SK-N-SH treated with all-trans-retinoic acid at 6 μM for 48 hours (cell line): ENCODE measurements around the gene PAOX.

Experiments used
- ATAC-seq: fragments of 200-7000 bp; cut with Tn5 transposase; 3 replicates; pipeline ENCODE4 v1.9.1; 2020; ENCODE audit warnings: mild to moderate bottlenecking, moderate library complexity
- ARNTL ChIP-seq: fragments of 450-650 bp; formaldehyde crosslinking; IDR thresholded peaks from 2 replicates; pipeline ENCODE4 v1.5.0; 2020; ENCODE audit warnings: low read depth, mild to moderate bottlenecking, moderate library complexity, borderline replicate concordance
- CREB5 ChIP-seq: fragments of 250-450 bp; sonication (Bioruptor Pico); IDR thresholded peaks from 2 replicates; pipeline ENCODE4 v1.5.1; 2020; ENCODE audit warnings: low read depth, mild to moderate bottlenecking, moderate library complexity
- CSDC2 ChIP-seq: fragments of 250-450 bp; sonication (Bioruptor Pico); IDR thresholded peaks from 2 replicates; pipeline ENCODE4 v1.5.0; 2020; ENCODE audit warnings: mild to moderate bottlenecking, moderate library complexity
- ESRRG ChIP-seq: fragments of 250-450 bp; sonication (Bioruptor Pico); IDR thresholded peaks from 2 replicates; pipeline ENCODE4 v1.6.1; 2021; ENCODE audit warnings: mild to moderate bottlenecking
- GLIS3 ChIP-seq: fragments of 250-450 bp; sonication (Bioruptor Pico); IDR thresholded peaks from 2 replicates; pipeline ENCODE4 v1.5.0; 2020; ENCODE audit warnings: mild to moderate bottlenecking, moderate library complexity
- ISL1 ChIP-seq: fragments of 250-450 bp; sonication (Bioruptor Pico); IDR thresholded peaks from 2 replicates; pipeline ENCODE4 v2.1.2; 2022; ENCODE audit warnings: mild to moderate bottlenecking, moderate library complexity
- OSR1 ChIP-seq: fragments of 250-450 bp; sonication (Bioruptor Pico); IDR thresholded peaks from 2 replicates; pipeline ENCODE4 v1.8.0; 2022; ENCODE audit warnings: moderate library complexity, mild to moderate bottlenecking, inconsistent platforms
- PPARA ChIP-seq: fragments of 250-450 bp; sonication (Bioruptor Pico); IDR thresholded peaks from 2 replicates; pipeline ENCODE4 v1.5.0; 2020; ENCODE audit warnings: mild to moderate bottlenecking, borderline replicate concordance
- RARB ChIP-seq: fragments of 250-450 bp; sonication (Bioruptor Pico); IDR thresholded peaks from 2 replicates; pipeline ENCODE4 v1.8.0; 2021; ENCODE audit warnings: mild to moderate bottlenecking, moderate library complexity
- SNAI2 ChIP-seq: fragments of 250-450 bp; sonication (Bioruptor Pico); IDR thresholded peaks from 2 replicates; pipeline ENCODE4 v1.5.0; 2020; ENCODE audit warnings: mild to moderate bottlenecking, moderate library complexity
- TCF4 ChIP-seq: fragments of 250-450 bp; sonication (Bioruptor Pico); IDR thresholded peaks from 2 replicates; pipeline ENCODE4 v1.8.0; 2021; ENCODE audit warnings: mild to moderate bottlenecking, moderate library complexity, borderline replicate concordance
- TOX ChIP-seq: fragments of 250-450 bp; sonication (Bioruptor Pico); IDR thresholded peaks from 2 replicates; pipeline ENCODE4 v1.8.0; 2021; ENCODE audit warnings: mild to moderate bottlenecking, moderate library complexity, borderline replicate concordance
- TSHZ2 ChIP-seq: fragments of 250-450 bp; sonication (Bioruptor Pico); IDR thresholded peaks from 2 replicates; pipeline ENCODE4 v1.5.0; 2020; ENCODE audit warnings: mild to moderate bottlenecking, moderate library complexity
- ZC3H10 ChIP-seq: fragments of 250-450 bp; sonication (Bioruptor Pico); IDR thresholded peaks from 2 replicates; pipeline ENCODE4 v1.5.1; 2021; ENCODE audit warnings: mild to moderate bottlenecking, moderate library complexity
- ZFP3 ChIP-seq: fragments of 250-450 bp; sonication (Bioruptor Pico); IDR thresholded peaks from 2 replicates; pipeline ENCODE4 v1.5.0; 2020; ENCODE audit warnings: mild to moderate bottlenecking, moderate library complexity
- ZFP30 ChIP-seq: fragments of 450-650 bp; formaldehyde crosslinking; IDR thresholded peaks from 2 replicates; pipeline ENCODE4 v1.5.0; 2022; ENCODE audit warnings: mild to moderate bottlenecking, moderate library complexity
- ZNF565 ChIP-seq: fragments of 450-650 bp; formaldehyde crosslinking; conservative IDR thresholded peaks from 2 replicates; pipeline ENCODE4 v1.5.0; 2020; ENCODE audit warnings: low read depth, mild to moderate bottlenecking, moderate library complexity
- ZNF70 ChIP-seq: fragments of 450-650 bp; formaldehyde crosslinking; IDR thresholded peaks from 2 replicates; pipeline ENCODE4 v1.5.0; 2020; ENCODE audit warnings: mild to moderate bottlenecking, moderate library complexity
- ZNF8 ChIP-seq: fragments of 450-650 bp; formaldehyde crosslinking; IDR thresholded peaks from 2 replicates; pipeline ENCODE4 v1.5.0; 2020; ENCODE audit warnings: mild to moderate bottlenecking, moderate library complexity
- TF ChIP-seq, protein P1 (sequence below): fragments of 250-450 bp; sonication (Bioruptor Pico); IDR thresholded peaks from 2 replicates; pipeline ENCODE4 v1.8.0; 2020; ENCODE audit warnings: mild to moderate bottlenecking, moderate library complexity, borderline replicate concordance
- TF ChIP-seq, protein P2 (sequence below): fragments of 250-450 bp; sonication (Bioruptor Pico); IDR thresholded peaks from 2 replicates; pipeline ENCODE4 v1.8.0; 2021; ENCODE audit warnings: low read depth, mild to moderate bottlenecking, moderate library complexity, borderline replicate concordance
- TF ChIP-seq, protein P3 (sequence below): fragments of 250-450 bp; sonication (Bioruptor Pico); IDR thresholded peaks from 2 replicates; pipeline ENCODE4 v1.5.1; 2021; ENCODE audit warnings: mild to moderate bottlenecking, moderate library complexity

PAOX gene

DNA sequence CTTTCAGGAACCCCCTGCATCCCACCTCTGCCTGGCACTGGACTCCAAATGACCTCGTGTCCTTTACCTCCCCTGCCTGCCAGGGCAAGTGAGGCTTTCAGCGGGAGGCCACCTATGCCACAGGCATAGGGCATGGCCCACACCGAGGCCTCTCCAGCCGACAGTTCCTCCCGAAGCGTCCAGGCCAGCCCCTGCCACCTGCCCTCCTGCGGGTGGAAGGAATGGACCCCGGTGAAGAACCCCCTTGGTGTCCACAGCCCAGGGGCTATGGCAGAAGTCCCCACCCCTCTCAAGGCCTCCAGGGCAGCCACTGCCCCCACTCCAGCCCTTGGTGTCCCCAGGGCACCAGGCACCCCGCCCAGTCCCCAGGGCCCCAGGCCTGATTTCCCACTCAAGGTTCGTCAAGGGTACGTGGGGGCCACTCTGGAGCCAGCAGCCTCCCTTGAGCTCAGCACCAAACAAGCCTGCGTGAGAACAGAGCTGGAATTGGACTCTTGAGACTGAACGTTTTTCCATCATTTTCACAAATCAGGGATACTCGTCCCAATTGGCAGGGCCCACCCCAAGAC is 24.3 kb upstream of the PAOX start:
- no peak for ATAC-seq
- no peak for TF ChIP-seq ESRRG (CRISPR knock-in tag)
- TF ChIP-seq TCF4 (CRISPR knock-in tag) = no peak
- TF ChIP-seq, all 23 proteins: peak for 0

DNA sequence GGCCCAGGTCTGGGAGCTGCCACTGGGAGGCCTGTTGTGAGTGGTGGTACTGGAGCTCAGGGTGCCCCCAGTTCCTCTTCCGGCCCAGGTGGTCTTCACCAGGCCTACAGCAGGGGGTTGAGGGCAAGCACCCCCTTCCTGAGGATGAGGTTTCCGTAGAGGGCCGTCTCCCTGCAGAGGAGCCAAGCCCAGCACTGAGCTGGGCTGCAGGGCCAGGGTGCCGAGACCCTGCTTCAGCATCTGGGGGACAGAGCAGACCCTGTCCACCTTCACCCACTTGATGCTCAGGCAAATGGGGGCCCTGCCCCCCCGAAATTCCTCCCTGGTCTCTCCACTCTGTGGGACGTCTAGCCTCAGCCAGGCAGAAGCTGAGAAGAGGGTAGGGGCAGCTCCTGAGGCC is 23.8 kb upstream of the PAOX start:
- ATAC-seq = no peak
- TF ChIP-seq ZFP30 (CRISPR knock-in tag) (no peak), ISL1 (CRISPR knock-in tag) (no peak), ZFP3 (no peak), SNAI2 (CRISPR knock-in tag) (no peak), TCF4 (CRISPR knock-in tag) (no peak), ARNTL (CRISPR knock-in tag) (no peak)
- TF ChIP-seq, all 23 proteins: peak for 0

DNA sequence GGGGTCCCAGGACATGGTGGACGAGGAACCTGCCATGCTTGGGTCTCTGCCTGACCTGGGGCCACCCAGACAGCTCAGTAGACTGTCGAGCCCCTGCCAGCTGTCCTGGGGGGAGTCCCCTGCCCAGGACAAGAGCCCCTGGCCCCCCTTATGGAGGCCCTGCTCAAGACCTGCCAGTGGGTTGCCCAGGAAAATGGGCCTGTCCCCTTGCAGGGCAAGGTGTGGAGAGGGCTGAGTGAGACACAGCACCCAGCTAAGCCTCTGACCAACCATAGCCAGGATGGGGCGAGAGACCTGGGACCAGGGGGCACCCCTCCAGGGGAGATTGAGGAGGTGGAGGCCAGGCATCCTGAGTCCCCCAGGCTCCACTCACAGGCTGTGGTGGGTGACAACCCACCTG is 23.1 kb upstream of the PAOX start:
- no peak for ATAC-seq
- TF ChIP-seq ZC3H10 (CRISPR knock-in tag) (no peak), ISL1 (CRISPR knock-in tag) (no peak), GLIS3 (CRISPR knock-in tag) (no peak), ZFP30 (CRISPR knock-in tag) (no peak), CSDC2 (CRISPR knock-in tag) (no peak), RARB (CRISPR knock-in tag) (no peak), TSHZ2 (CRISPR knock-in tag) (no peak), ZNF8 (CRISPR knock-in tag) (no peak), ZNF70 (CRISPR knock-in tag) (no peak), ZFP3 (no peak), ARNTL (CRISPR knock-in tag) (no peak), SNAI2 (CRISPR knock-in tag) (no peak), PPARA (CRISPR knock-in tag) (no peak)
- TF ChIP-seq, protein P1, sequence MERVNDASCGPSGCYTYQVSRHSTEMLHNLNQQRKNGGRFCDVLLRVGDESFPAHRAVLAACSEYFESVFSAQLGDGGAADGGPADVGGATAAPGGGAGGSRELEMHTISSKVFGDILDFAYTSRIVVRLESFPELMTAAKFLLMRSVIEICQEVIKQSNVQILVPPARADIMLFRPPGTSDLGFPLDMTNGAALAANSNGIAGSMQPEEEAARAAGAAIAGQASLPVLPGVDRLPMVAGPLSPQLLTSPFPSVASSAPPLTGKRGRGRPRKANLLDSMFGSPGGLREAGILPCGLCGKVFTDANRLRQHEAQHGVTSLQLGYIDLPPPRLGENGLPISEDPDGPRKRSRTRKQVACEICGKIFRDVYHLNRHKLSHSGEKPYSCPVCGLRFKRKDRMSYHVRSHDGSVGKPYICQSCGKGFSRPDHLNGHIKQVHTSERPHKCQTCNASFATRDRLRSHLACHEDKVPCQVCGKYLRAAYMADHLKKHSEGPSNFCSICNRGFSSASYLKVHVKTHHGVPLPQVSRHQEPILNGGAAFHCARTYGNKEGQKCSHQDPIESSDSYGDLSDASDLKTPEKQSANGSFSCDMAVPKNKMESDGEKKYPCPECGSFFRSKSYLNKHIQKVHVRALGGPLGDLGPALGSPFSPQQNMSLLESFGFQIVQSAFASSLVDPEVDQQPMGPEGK (CRISPR knock-in tag) = no peak
- TF ChIP-seq, protein P2, sequence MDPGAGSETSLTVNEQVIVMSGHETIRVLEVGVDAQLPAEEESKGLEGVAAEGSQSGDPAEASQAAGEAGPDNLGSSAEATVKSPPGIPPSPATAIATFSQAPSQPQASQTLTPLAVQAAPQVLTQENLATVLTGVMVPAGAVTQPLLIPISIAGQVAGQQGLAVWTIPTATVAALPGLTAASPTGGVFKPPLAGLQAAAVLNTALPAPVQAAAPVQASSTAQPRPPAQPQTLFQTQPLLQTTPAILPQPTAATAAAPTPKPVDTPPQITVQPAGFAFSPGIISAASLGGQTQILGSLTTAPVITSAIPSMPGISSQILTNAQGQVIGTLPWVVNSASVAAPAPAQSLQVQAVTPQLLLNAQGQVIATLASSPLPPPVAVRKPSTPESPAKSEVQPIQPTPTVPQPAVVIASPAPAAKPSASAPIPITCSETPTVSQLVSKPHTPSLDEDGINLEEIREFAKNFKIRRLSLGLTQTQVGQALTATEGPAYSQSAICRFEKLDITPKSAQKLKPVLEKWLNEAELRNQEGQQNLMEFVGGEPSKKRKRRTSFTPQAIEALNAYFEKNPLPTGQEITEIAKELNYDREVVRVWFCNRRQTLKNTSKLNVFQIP (CRISPR knock-in tag) = no peak

DNA sequence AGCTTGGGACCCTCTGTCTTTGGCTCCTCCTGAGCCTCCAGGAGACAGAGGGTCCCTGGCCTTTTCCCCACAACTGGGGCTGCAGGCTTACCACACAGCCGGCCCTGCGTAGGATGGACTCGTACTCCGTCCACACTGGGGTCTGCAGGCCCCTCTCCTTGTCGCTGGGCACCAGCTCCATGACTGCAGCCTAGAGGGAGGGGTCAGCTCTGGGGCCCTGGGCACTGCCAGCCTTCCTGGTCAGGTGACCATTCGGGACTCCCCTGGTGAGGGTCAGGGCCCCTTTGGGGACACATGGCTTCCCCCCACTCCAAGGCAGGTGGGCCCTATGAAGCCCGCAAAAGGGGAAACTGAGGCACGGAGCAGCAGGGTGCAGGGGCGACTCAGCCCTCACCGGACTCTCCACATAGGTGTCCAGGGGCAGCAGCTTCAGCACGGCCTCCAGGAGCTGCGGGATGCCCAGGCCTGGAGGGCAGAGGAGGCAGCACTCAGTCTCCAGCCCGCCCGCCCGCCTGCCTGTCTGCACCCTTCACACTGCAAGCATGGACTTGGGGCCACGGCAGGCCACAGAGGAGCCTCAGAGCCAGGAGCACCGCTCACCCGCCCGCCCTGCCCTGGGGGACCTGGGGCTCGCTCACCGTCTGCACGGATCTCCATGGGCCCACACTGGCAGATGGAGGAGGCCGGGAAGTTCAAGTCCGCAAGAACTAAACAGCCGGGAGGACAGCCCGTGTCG is 22.3 kb upstream of the PAOX start:
- peak; percentile 11 for ATAC-seq
- TF ChIP-seq GLIS3 (CRISPR knock-in tag) (no peak), ZFP30 (CRISPR knock-in tag) (no peak), ISL1 (CRISPR knock-in tag) (no peak), CSDC2 (CRISPR knock-in tag) (no peak), TOX (no peak), PPARA (CRISPR knock-in tag) (no peak), SNAI2 (CRISPR knock-in tag) (no peak), OSR1 (CRISPR knock-in tag) (no peak), ARNTL (CRISPR knock-in tag) (no peak), ESRRG (CRISPR knock-in tag) (no peak), ZNF70 (CRISPR knock-in tag) (no peak), RARB (CRISPR knock-in tag) (no peak), ZFP3 (no peak), ZNF565 (CRISPR knock-in tag) (no peak), CREB5 (CRISPR knock-in tag) (no peak), ZNF8 (CRISPR knock-in tag) (no peak)
- TF ChIP-seq, protein P1 (CRISPR knock-in tag) = no peak
- TF ChIP-seq, protein P3, sequence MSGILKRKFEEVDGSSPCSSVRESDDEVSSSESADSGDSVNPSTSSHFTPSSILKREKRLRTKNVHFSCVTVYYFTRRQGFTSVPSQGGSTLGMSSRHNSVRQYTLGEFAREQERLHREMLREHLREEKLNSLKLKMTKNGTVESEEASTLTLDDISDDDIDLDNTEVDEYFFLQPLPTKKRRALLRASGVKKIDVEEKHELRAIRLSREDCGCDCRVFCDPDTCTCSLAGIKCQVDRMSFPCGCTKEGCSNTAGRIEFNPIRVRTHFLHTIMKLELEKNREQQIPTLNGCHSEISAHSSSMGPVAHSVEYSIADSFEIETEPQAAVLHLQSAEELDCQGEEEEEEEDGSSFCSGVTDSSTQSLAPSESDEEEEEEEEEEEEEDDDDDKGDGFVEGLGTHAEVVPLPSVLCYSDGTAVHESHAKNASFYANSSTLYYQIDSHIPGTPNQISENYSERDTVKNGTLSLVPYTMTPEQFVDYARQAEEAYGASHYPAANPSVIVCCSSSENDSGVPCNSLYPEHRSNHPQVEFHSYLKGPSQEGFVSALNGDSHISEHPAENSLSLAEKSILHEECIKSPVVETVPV (CRISPR knock-in tag) = no peak
